ENCODE measurements around the gene AKAP13. TPM values are rescaled to one million over a fixed set of nuclear protein-coding genes. Genes with fewer than 3 reads are reported as not detected.

AKAP13 gene
- total RNA-seq, 6 donors from 2014 or later: 329 to 1,278 (median 748) TPM

GRCh38 chr15:85578941-85579701, 198.7 kb downstream of the AKAP13 start:
- Histone ChIP-seq H3K36me3 (peaks cover 3 to 36% (median 20%) of the 10 kb centered on the region in 4 donors), H3K9me3 (no peaks in the 10 kb centered on the region), H3K27ac (peak overlapping the region; percentile 86 to 95 (median 90)), H3K27me3 (no peaks in the 10 kb centered on the region), H3K4me3 (peak overlapping the region in 2 of 4 donors; percentile 10 to 50), H3K4me1 (peaks cover 50 to 70% (median 63%) of the 10 kb centered on the region in 4 donors)
- DNase-seq: peak in 1 of 2 donors; percentile 71
- 16 to 33% methylated on average over 9 of the region's 9 CpGs for WGBS, 2 donors
- ATAC-seq (ENCODE audit: low FRiP score in 2 of 2): peak; percentile 42 to 65
- TF ChIP-seq EP300 (IDR thresholded peaks at IDR 0.05) (peak in 1 of 4 donors; percentile 15), POLR2AphosphoS5 (IDR thresholded peaks at IDR 0.05) (peak in 1 of 2 donors; percentile 60), POLR2A (IDR thresholded peaks at IDR 0.05) (peak in 2 of 4 donors; percentile 48 to 77), CTCF (IDR thresholded peaks at IDR 0.05) (no peak)

- H3K9me3 ChIP-seq: no peaks in the 10 kb centered on the region
- H3K27ac ChIP-seq: peak overlapping the region; percentile 86 to 95 (median 90)
- peaks cover 60 to 80% (median 68%) of the 10 kb centered on the region in 4 donors for H3K4me1 ChIP-seq
- peak overlapping the region in 3 of 4 donors; percentile 35 to 50 (median 50) for H3K4me3 ChIP-seq
- peaks cover 3 to 36% (median 19%) of the 10 kb centered on the region in 4 donors for H3K36me3 ChIP-seq
- DNase-seq (peak in 1 of 2 donors; percentile 35), ATAC-seq (ENCODE audit: low FRiP score in 2 of 2) (peak; percentile 63 to 83)
- H3K27me3 ChIP-seq: no peaks in the 10 kb centered on the region
- TF ChIP-seq CTCF (IDR thresholded peaks at IDR 0.05) (peak in 1 of 6 experiments; percentile 16), EP300 (IDR thresholded peaks at IDR 0.05) (peak in 1 of 4 donors; percentile 53), POLR2AphosphoS5 (IDR thresholded peaks at IDR 0.05) (peak in 1 of 2 donors; percentile 2), POLR2A (IDR thresholded peaks at IDR 0.05) (peak in 2 of 4 donors; percentile 9 to 68)
- WGBS, 2 donors: 66 to 68% methylated on average over 14 of the region's 14 CpGs
These were observed 199.7 kb downstream of the AKAP13 start for GRCh38 chr15:85579957-85580694.

- TF ChIP-seq EP300 (IDR thresholded peaks at IDR 0.05): no peak
- peak in 1 of 2 donors; percentile 45 for TF ChIP-seq POLR2AphosphoS5 (IDR thresholded peaks at IDR 0.05)
- peak in 1 of 4 donors; percentile 37 for TF ChIP-seq POLR2A (IDR thresholded peaks at IDR 0.05)
- H3K4me3 ChIP-seq: peak overlapping the region in 3 of 4 donors; percentile 35 to 50 (median 50)
- DNase-seq (peak in 1 of 2 donors; percentile 79), ATAC-seq (ENCODE audit: low FRiP score in 2 of 2) (peak; percentile 29 to 64)
- H3K9me3 ChIP-seq: no peaks in the 10 kb centered on the region
- H3K27me3 ChIP-seq: no peaks in the 10 kb centered on the region
- peaks cover 68 to 88% (median 74%) of the 10 kb centered on the region in 4 donors for H3K4me1 ChIP-seq
- WGBS, 2 donors: 38 to 41% methylated on average over 3 of the region's 3 CpGs
- peaks cover 3 to 42% (median 18%) of the 10 kb centered on the region in 4 donors for H3K36me3 ChIP-seq
- H3K27ac ChIP-seq: peak overlapping the region; percentile 86 to 95 (median 90)
These were observed 200.5 kb downstream of the AKAP13 start for GRCh38 chr15:85580879-85581278.

GRCh38 chr15:85581495-85581894, 201.1 kb downstream of the AKAP13 start:
- TF ChIP-seq EP300 (IDR thresholded peaks at IDR 0.05) (peak in 3 of 4 donors; percentile 62 to 91 (median 62)), POLR2AphosphoS5 (IDR thresholded peaks at IDR 0.05) (peak; percentile 58 to 64), POLR2A (IDR thresholded peaks at IDR 0.05) (no peak)
- peaks cover 69 to 92% (median 73%) of the 10 kb centered on the region in 4 donors for H3K4me1 ChIP-seq
- H3K27me3 ChIP-seq: no peaks in the 10 kb centered on the region
- peak overlapping the region; percentile 86 to 95 (median 90) for H3K27ac ChIP-seq
- ATAC-seq (ENCODE audit: low FRiP score in 2 of 2) (peak; percentile 69 to 82), DNase-seq (peak; percentile 8 to 76)
- peaks cover 6 to 48% (median 19%) of the 10 kb centered on the region in 4 donors for H3K36me3 ChIP-seq
- peak overlapping the region in 3 of 4 donors; percentile 35 to 50 (median 50) for H3K4me3 ChIP-seq
- WGBS, 2 donors: 43 to 66% methylated on average over 3 to 8 of the region's 8 CpGs
- H3K9me3 ChIP-seq: no peaks in the 10 kb centered on the region

- Histone ChIP-seq H3K27me3 (no peaks in the 10 kb centered on the region), H3K36me3 (peaks cover 6 to 56% (median 19%) of the 10 kb centered on the region in 4 donors), H3K4me1 (peaks cover 73 to 94% (median 77%) of the 10 kb centered on the region in 4 donors), H3K9me3 (no peaks in the 10 kb centered on the region), H3K27ac (peak overlapping the region; percentile 86 to 95 (median 90)), H3K4me3 (peak overlapping the region in 3 of 4 donors; percentile 35 to 50 (median 50))
- TF ChIP-seq POLR2AphosphoS5 (IDR thresholded peaks at IDR 0.05) (peak; percentile 87 to 88), POLR2A (IDR thresholded peaks at IDR 0.05) (peak in 2 of 4 donors; percentile 43 to 66), EP300 (IDR thresholded peaks at IDR 0.05) (peak in 2 of 4 donors; percentile 63 to 72), CTCF (IDR thresholded peaks at IDR 0.05) (no peak)
- DNase-seq: peak in 1 of 2 donors; percentile 71
- ATAC-seq (ENCODE audit: low FRiP score in 2 of 2): peak; percentile 61 to 81
- 22 to 25% methylated on average over 8 to 10 of the region's 10 CpGs for WGBS, 2 donors
These were observed 202.0 kb downstream of the AKAP13 start for GRCh38 chr15:85582131-85583079.
